ENCODE data around the gene CD109. TPM values are rescaled to one million over a fixed set of nuclear protein-coding genes. Genes with fewer than 3 reads are reported as not detected.

Gene CD109
- total RNA-seq, 4 donors from 2014 or later, result 1.9 to 7.4 (median 4.8) TPM

GRCh38 chr6:73727114-73727513 is 31.1 kb downstream of the CD109 start:
- Histone ChIP-seq H3K27me3 (no peaks in the 10 kb centered on the region), H3K4me1 (no peaks in the 10 kb centered on the region), H3K9me3 (no peaks in the 10 kb centered on the region), H3K27ac (no peak overlapping the region), H3K36me3 (no peaks in the 10 kb centered on the region), H3K4me3 (no peak overlapping the region)
- TF ChIP-seq EP300 (IDR thresholded peaks at IDR 0.05; ENCODE audit: low read depth) (no peak), CTCF (IDR thresholded peaks at IDR 0.05) (no peak), POLR2AphosphoS5 (IDR thresholded peaks at IDR 0.05) (no peak), POLR2A (IDR thresholded peaks at IDR 0.05) (no peak)
- DNase-seq, result no peak
- whole genome bisulfite sequencing, 2 donors (ENCODE audit: low coverage in 1 of 2), result 84 to 88% methylated on average over 3 to 5 of the region's 5 CpGs
- intact Hi-C loops (cut with DNase I; ENCODE audit: low total_unique reads) (no loop called here), in situ Hi-C loops (cut with MboI; ENCODE audit: low pct_ligation_motif_present in 1 of 4, low pct_unique_long_range_greater_than_20kb in 1 of 4, low sequenced_read_pairs in 3 of 4) (loop anchor here in 2 of 4 donors (25.0 kb wide), 1 partner anchor 1485 kb away; the partner anchor contains the start of gene COL12A1 (in 2 of the 2))

- in situ Hi-C loops (cut with MboI; ENCODE audit: low pct_ligation_motif_present in 1 of 4, low pct_unique_long_range_greater_than_20kb in 1 of 4, low sequenced_read_pairs in 3 of 4), result loop anchor here in 2 of 4 donors (25.0 kb wide), 1 partner anchor 1484 kb away; the partner anchor contains the start of gene COL12A1 (in 2 of the 2)
- TF ChIP-seq POLR2AphosphoS5 (IDR thresholded peaks at IDR 0.05) (no peak), POLR2A (IDR thresholded peaks at IDR 0.05) (no peak), CTCF (IDR thresholded peaks at IDR 0.05) (no peak), EP300 (IDR thresholded peaks at IDR 0.05; ENCODE audit: low read depth) (no peak)
- intact Hi-C loops (cut with DNase I; ENCODE audit: low total_unique reads), result no loop called here
- Histone ChIP-seq H3K9me3 (no peaks in the 10 kb centered on the region), H3K27ac (no peak overlapping the region), H3K27me3 (no peaks in the 10 kb centered on the region), H3K4me3 (no peak overlapping the region), H3K4me1 (no peaks in the 10 kb centered on the region), H3K36me3 (no peaks in the 10 kb centered on the region)
- no peak for DNase-seq
- 43 to 65% methylated on average over 1 to 4 of the region's 4 CpGs for WGBS, 2 donors (ENCODE audit: low coverage in 1 of 2)
Measured at GRCh38 chr6:73728548-73729205, 32.7 kb downstream of the CD109 start.

- WGBS, 2 donors (ENCODE audit: low coverage in 1 of 2), result 80 to 86% methylated on average over 2 to 5 of the region's 5 CpGs
- DNase-seq, result no peak
- Histone ChIP-seq H3K4me3 (no peak overlapping the region), H3K27ac (no peak overlapping the region), H3K27me3 (no peaks in the 10 kb centered on the region), H3K4me1 (peaks cover 0 to 7% (median 0%) of the 10 kb centered on the region in 4 donors), H3K9me3 (no peaks in the 10 kb centered on the region), H3K36me3 (no peaks in the 10 kb centered on the region)
- in situ Hi-C loops (cut with MboI; ENCODE audit: low pct_ligation_motif_present in 1 of 4, low pct_unique_long_range_greater_than_20kb in 1 of 4, low sequenced_read_pairs in 3 of 4) (loop anchor here (5.0 to 25.0 kb wide), 4 partner anchors 49 to 1481 kb away; partner anchors contain the start of gene COL12A1 (in 2 of the 4)), intact Hi-C loops (cut with DNase I; ENCODE audit: low total_unique reads) (loop anchor here (5.0 kb wide), 1 partner anchor 54 kb away; no protein-coding TSS in a partner anchor)
- TF ChIP-seq POLR2AphosphoS5 (IDR thresholded peaks at IDR 0.05), result no peak
- no peak for TF ChIP-seq POLR2A (IDR thresholded peaks at IDR 0.05)
- TF ChIP-seq CTCF (IDR thresholded peaks at IDR 0.05), result no peak
- no peak for TF ChIP-seq EP300 (IDR thresholded peaks at IDR 0.05; ENCODE audit: low read depth)
Measured at GRCh38 chr6:73731285-73731684, 35.3 kb downstream of the CD109 start.

GRCh38 chr6:73732845-73733675 is 37.1 kb downstream of the CD109 start:
- no peak for TF ChIP-seq POLR2A (IDR thresholded peaks at IDR 0.05)
- peak; percentile 79 to 92 (median 88) for TF ChIP-seq CTCF (IDR thresholded peaks at IDR 0.05)
- 63 to 97% methylated on average over 5 to 6 of the region's 6 CpGs for WGBS, 2 donors (ENCODE audit: low coverage in 1 of 2)
- in situ Hi-C loops (cut with MboI; ENCODE audit: low pct_ligation_motif_present in 1 of 4, low pct_unique_long_range_greater_than_20kb in 1 of 4, low sequenced_read_pairs in 3 of 4) (loop anchor here (5.0 to 25.0 kb wide), 4 partner anchors 51 to 1479 kb away; partner anchors contain the start of gene COL12A1 (in 2 of the 4)), intact Hi-C loops (cut with DNase I; ENCODE audit: low total_unique reads) (loop anchor here (5.0 kb wide), 1 partner anchor 56 kb away; no protein-coding TSS in a partner anchor)
- no peaks in the 10 kb centered on the region for H3K9me3 ChIP-seq
- peak; percentile 62 for DNase-seq
- no peaks in the 10 kb centered on the region for H3K36me3 ChIP-seq
- no peak overlapping the region for H3K27ac ChIP-seq
- no peaks in the 10 kb centered on the region for H3K27me3 ChIP-seq
- H3K4me1 ChIP-seq, result peaks cover 0 to 7% (median 0%) of the 10 kb centered on the region in 4 donors
- H3K4me3 ChIP-seq, result no peak overlapping the region
